ENCODE results near the gene DNHD1.

- TF ChIP-seq CTCF (conservative IDR thresholded peaks at IDR 0.05; ENCODE audit: low read length) (no peak), EZH2phosphoT487 (IDR thresholded peaks at IDR 0.05; ENCODE audit: borderline replicate concordance) (no peak)
Measured at GRCh38 chr11:6553634-6554033, 56.6 kb downstream of the DNHD1 start.

Data from Loucy (cell line).